ENCODE results near the gene MPO. TPM values are rescaled to one million over a fixed set of nuclear protein-coding genes. Genes with fewer than 3 reads are reported as not detected.

The MPO gene
- total and polyA plus RNA-seq, 2 donors (not counting 3 experiments of a cell fraction or from before 2014, with no cell fraction given) = not detected

DNA sequence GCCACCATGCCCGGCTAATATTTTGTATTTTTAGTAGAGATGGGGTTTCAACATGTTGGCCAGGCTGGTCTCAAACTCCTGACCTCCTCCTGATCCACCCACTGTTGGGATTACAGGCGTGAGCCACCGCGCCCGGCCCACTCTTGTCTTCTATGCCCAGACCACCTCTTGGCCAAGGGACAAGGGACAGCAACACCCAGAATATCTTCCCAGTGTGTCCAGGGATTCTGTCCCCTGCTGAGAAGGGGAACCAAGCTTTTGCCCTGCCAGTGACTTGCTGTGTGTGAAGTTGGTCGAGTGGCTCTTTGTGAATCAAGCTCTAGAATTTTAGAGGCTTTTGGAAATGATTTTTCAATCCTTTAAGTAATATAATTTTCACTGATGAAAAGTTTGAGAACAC is 1.7 kb upstream of the MPO start:
- Histone ChIP-seq H3K36me3 (ENCODE audit: control insufficient read depth in 2 of 2, extremely low read depth in 1 of 2, insufficient read depth in 2 of 2, low read length in 2 of 2) (no peaks in the 10 kb centered on the region), H2AFZ (ENCODE audit: low read depth, low read length) (no peak overlapping the region), H3K27ac (ENCODE audit: insufficient read depth, low read depth, low read length) (no peak overlapping the region), H3K9me3 (replicated peaks; ENCODE audit: control insufficient read depth, insufficient read depth, low read length) (no peaks in the 10 kb centered on the region), H3K4me1 (ENCODE audit: control insufficient read depth, extremely low read depth, insufficient read depth, low read length) (no peaks in the 10 kb centered on the region), H3K79me2 (ENCODE audit: control insufficient read depth, insufficient read depth, low read length) (no peaks in the 10 kb centered on the region), H4K20me1 (replicated peaks; ENCODE audit: control insufficient read depth, extremely low read depth, insufficient read depth, low read length) (no peaks in the 10 kb centered on the region), H3K9ac (replicated peaks; ENCODE audit: extremely low read depth, insufficient read depth, low read length) (no peak overlapping the region), H3K4me3 (replicated peaks in 1 of 3; ENCODE audit: insufficient read depth in 1 of 3, low read depth in 1 of 3, low read length in 3 of 3) (no peak overlapping the region), H3K4me2 (ENCODE audit: insufficient read depth, low read length) (no peak overlapping the region), H3K9me1 (replicated peaks; ENCODE audit: control insufficient read depth, extremely low read depth, insufficient read depth, low read length) (no peaks in the 10 kb centered on the region), H3K27me3 (ENCODE audit: control insufficient read depth in 2 of 2, insufficient read depth in 2 of 2, low read length in 2 of 2) (peaks cover 2 to 10% of the 10 kb centered on the region in 2 experiments)
- CTCF ChIA-PET = no interaction called here
- intact Hi-C loops (cut with micrococcal nuclease) (no loop called here), dilution Hi-C loops (cut with MboI; ENCODE audit: extremely low pct_ligation_motif_present, low sequenced_read_pairs) (no loop called here)
- POLR2A ChIA-PET = no interaction called here
- BruUV-seq (replicated peaks) = no TSS peak
- no peak for TF ChIP-seq POLR2A (IDR thresholded peaks at IDR 0.05; ENCODE audit: low read depth, low read length)
- no peak for TF ChIP-seq GATA2 (IDR thresholded peaks at IDR 0.05; ENCODE audit: insufficient read depth, insufficient read length, low read depth, low read length)
- no peak for TF ChIP-seq EZH2 (IDR thresholded peaks at IDR 0.05; ENCODE audit: borderline replicate concordance, low read depth, low read length, severe bottlenecking)
- TF ChIP-seq FOS (IDR thresholded peaks at IDR 0.05; ENCODE audit: borderline replicate concordance, insufficient read depth, low read length) = no peak
- TF ChIP-seq MYC (IDR thresholded peaks at IDR 0.05; ENCODE audit: low read depth, low read length) = no peak
- TF ChIP-seq MAX (IDR thresholded peaks at IDR 0.05; ENCODE audit: insufficient read depth, insufficient read length) = no peak
- TF ChIP-seq POLR2AphosphoS5 (IDR thresholded peaks at IDR 0.05; ENCODE audit: insufficient read depth, low read depth, low read length) = no peak
- no peak for TF ChIP-seq JUN (IDR thresholded peaks at IDR 0.05; ENCODE audit: borderline replicate concordance, insufficient read depth, insufficient read length, low read depth)
- TF ChIP-seq CTCF (IDR thresholded peaks at IDR 0.05; ENCODE audit: extremely low read depth in 1 of 2, insufficient read depth in 1 of 2, low read depth in 1 of 2, low read length in 2 of 2) = no peak
- no peak for DNase-seq (ENCODE audit: low read depth, low spot score)
- no peak for FAIRE-seq

Measured in endothelial cell of umbilical vein (primary cell).